H9 (cell line): ENCODE results near the gene RALBP1. TPM values are rescaled to one million over a fixed set of nuclear protein-coding genes. Genes with fewer than 3 reads are reported as not detected.

Experiments used
- DNase-seq: peaks from one replicate; pipeline ENCODE4 v3.0.0-alpha.2; 2017
- H2AFZ ChIP-seq: one replicate; pipeline ENCODE4 v1.6.1; 2013; ENCODE audit warnings: mild to moderate bottlenecking, low read length, control low read depth, moderate library complexity
- H2AK5ac ChIP-seq: 2 replicates; pipeline ENCODE4 v1.6.1; 2013; ENCODE audit warnings: low read length, control low read depth, mixed read lengths; ENCODE audit not compliant: insufficient read length
- H2BK120ac ChIP-seq: one replicate; pipeline ENCODE4 v1.6.1; 2013; ENCODE audit warnings: low read depth, mild to moderate bottlenecking, low read length, control low read depth, inconsistent platforms; ENCODE audit not compliant: poor library complexity, severe bottlenecking
- H2BK12ac ChIP-seq: 2 replicates; pipeline ENCODE4 v1.6.1; 2013; ENCODE audit warnings: low read length, control low read depth, mixed read lengths, low read depth; ENCODE audit not compliant: insufficient read length
- H2BK15ac ChIP-seq: 2 replicates; pipeline ENCODE4 v1.6.1; 2013; ENCODE audit warnings: low read depth, low read length, control low read depth
- H2BK20ac ChIP-seq: one replicate; pipeline ENCODE4 v1.6.1; 2013; ENCODE audit warnings: low read depth, mild to moderate bottlenecking, low read length, control low read depth, inconsistent platforms; ENCODE audit not compliant: poor library complexity, severe bottlenecking
- H2BK5ac ChIP-seq: 2 replicates; pipeline ENCODE4 v1.6.1; 2013; ENCODE audit warnings: low read length, control low read depth, mixed read lengths; ENCODE audit not compliant: insufficient read length
- H3K14ac ChIP-seq: 2 replicates; pipeline ENCODE4 v1.6.1; 2013; ENCODE audit warnings: low read length, control low read depth; ENCODE audit not compliant: insufficient read depth
- H3K18ac ChIP-seq: 2 replicates; pipeline ENCODE4 v1.6.1; 2013; ENCODE audit warnings: low read depth, mild to moderate bottlenecking, mixed read lengths, low read length, control low read depth; ENCODE audit not compliant: insufficient read length
- H3K23ac ChIP-seq: 2 replicates; pipeline ENCODE4 v1.6.1; 2013; ENCODE audit warnings: low read length, control low read depth, mixed read lengths, low read depth; ENCODE audit not compliant: insufficient read length
- H3K23me2 ChIP-seq: 2 replicates; pipeline ENCODE4 v1.6.1; 2013; ENCODE audit warnings: low read depth, mild to moderate bottlenecking, mixed read lengths, low read length, control low read depth; ENCODE audit not compliant: insufficient read length, poor library complexity, severe bottlenecking
- H3K27ac ChIP-seq: 2 replicates; pipeline ENCODE4 v1.5.1; 2013; ENCODE audit warnings: low read length, control low read depth, mixed read lengths, low read depth; ENCODE audit not compliant: insufficient read length
- H3K27me3 ChIP-seq: 2 replicates; pipeline ENCODE4 v1.6.1; 2013; ENCODE audit warnings: low read length, control low read depth, inconsistent platforms; ENCODE audit not compliant: insufficient read depth
- H3K4ac ChIP-seq: 2 replicates; pipeline ENCODE4 v1.6.1; 2013; ENCODE audit warnings: low read depth, mild to moderate bottlenecking, control low read depth, inconsistent platforms, low read length, moderate library complexity
- H3K4me1 ChIP-seq: 2 replicates; pipeline ENCODE4 v1.6.1; 2013; ENCODE audit warnings: low read length, control low read depth, inconsistent platforms; ENCODE audit not compliant: insufficient read depth
- H3K4me2 ChIP-seq: 2 replicates; pipeline ENCODE4 v1.6.1; 2013; ENCODE audit warnings: low read length, control low read depth, mixed read lengths; ENCODE audit not compliant: insufficient read length, insufficient read depth
- H3K56ac ChIP-seq: 2 replicates; pipeline ENCODE4 v1.6.1; 2013; ENCODE audit warnings: low read depth, mild to moderate bottlenecking, mixed read lengths, low read length, control low read depth; ENCODE audit not compliant: insufficient read length
- H3K79me1 ChIP-seq: 2 replicates; pipeline ENCODE4 v1.6.1; 2013; ENCODE audit warnings: low read depth, mild to moderate bottlenecking, moderate library complexity, low read length, control low read depth, inconsistent platforms; ENCODE audit not compliant: insufficient read depth, poor library complexity, severe bottlenecking
- H3K79me2 ChIP-seq: 2 replicates; pipeline ENCODE4 v1.6.1; 2013; ENCODE audit warnings: low read length, control low read depth, inconsistent platforms; ENCODE audit not compliant: insufficient read depth
- H3K9ac ChIP-seq: 2 replicates; pipeline ENCODE4 v1.6.1; 2013; ENCODE audit warnings: low read length, control low read depth, mixed read lengths; ENCODE audit not compliant: insufficient read length; ENCODE audit errors: extremely low read depth
- H3K9me3 ChIP-seq: one replicate; pipeline ENCODE4 v1.6.1; 2013; ENCODE audit warnings: low read depth, low read length, inconsistent platforms; ENCODE audit not compliant: control insufficient read depth
- H3T11ph ChIP-seq: one replicate; pipeline ENCODE4 v1.6.1; 2013; ENCODE audit warnings: mild to moderate bottlenecking, low read length, control low read depth, inconsistent platforms
- H4K20me1 ChIP-seq: one replicate; pipeline ENCODE4 v1.6.1; 2013; ENCODE audit not compliant: control insufficient read depth, insufficient read length, insufficient read depth
- H4K5ac ChIP-seq: 2 replicates; pipeline ENCODE4 v1.6.1; 2013; ENCODE audit warnings: low read depth, mild to moderate bottlenecking, mixed read lengths, low read length, control low read depth; ENCODE audit not compliant: insufficient read length
- H4K8ac ChIP-seq: replicated peaks from 2 replicates; pipeline ENCODE4 v1.6.1; 2013; ENCODE audit warnings: low read length, control low read depth, mixed read lengths, low read depth; ENCODE audit not compliant: insufficient read length
- H4K91ac ChIP-seq: 2 replicates; pipeline ENCODE4 v1.6.1; 2013; ENCODE audit warnings: low read depth, mild to moderate bottlenecking, moderate library complexity, mixed read lengths, low read length, control low read depth; ENCODE audit not compliant: insufficient read length
- H3K27ac Mint-ChIP-seq, 3 experiments: 2 replicates in 2 of 3; 3 replicates in 1 of 3; pipeline ENCODE4 v1.8.0; 2020 to 2021; ENCODE audit warnings: mixed read lengths in 3 of 3, mild to moderate bottlenecking in 1 of 3, moderate library complexity in 1 of 3
- H3K27me3 Mint-ChIP-seq: 2 replicates; pipeline ENCODE4 v1.8.0; 2021; ENCODE audit warnings: low read depth, mild to moderate bottlenecking, moderate library complexity, mixed read lengths
- H3K36me3 Mint-ChIP-seq, 3 experiments: 2 replicates in 2 of 3; 3 replicates in 1 of 3; pipeline ENCODE4 v1.8.0; 2020 to 2021; ENCODE audit warnings: low read depth in 3 of 3, mixed read lengths in 3 of 3; ENCODE audit not compliant: insufficient read depth in 1 of 3
- H3K4me1 Mint-ChIP-seq, 2 experiments: 2 replicates each; pipeline ENCODE4 v1.8.0; 2020; ENCODE audit warnings: mixed read lengths in 2 of 2
- H3K4me3 Mint-ChIP-seq, 2 experiments: 2 replicates in 1 of 2; 3 replicates in 1 of 2; pipeline ENCODE4 v1.8.0; 2020 to 2021; ENCODE audit warnings: mild to moderate bottlenecking in 2 of 2, mixed read lengths in 2 of 2, moderate library complexity in 1 of 2
- H3K9me3 Mint-ChIP-seq, 2 experiments: 2 replicates in 1 of 2; 3 replicates in 1 of 2; pipeline ENCODE4 v1.8.0; 2020; ENCODE audit warnings: mild to moderate bottlenecking in 2 of 2, mixed read lengths in 2 of 2, moderate library complexity in 1 of 2
- WGBS: extraction: QIAGEN DNeasy Blood & Tissue Kit; methylation state at CpG from one replicate; pipeline ENCODE4 v1.1.7; 2013; ENCODE audit warnings: missing lambda C conversion rate, low lambda C conversion rate, mixed read lengths; ENCODE audit not compliant: insufficient read length; ENCODE audit errors: extremely low coverage; 5-methylcytosine and 5-hydroxymethylcytosine counted together
- total RNA-seq: library from RNA; stranded (reverse); gene quantifications from 2 replicates; pipeline ENCODE4 v1.2.1, GENCODE V29; 2021
- TF ChIP-seq, protein P1 (sequence below): fragments of 200-600 bp; sonication (generic); conservative IDR thresholded peaks from 3 replicates; pipeline ENCODE4 v1.8.0; 2021; ENCODE audit warnings: antibody characterized with exemption, mild to moderate bottlenecking

Gene RALBP1
- total RNA-seq, 1 experiment from 2014 or later, result 51.0 TPM

DNA sequence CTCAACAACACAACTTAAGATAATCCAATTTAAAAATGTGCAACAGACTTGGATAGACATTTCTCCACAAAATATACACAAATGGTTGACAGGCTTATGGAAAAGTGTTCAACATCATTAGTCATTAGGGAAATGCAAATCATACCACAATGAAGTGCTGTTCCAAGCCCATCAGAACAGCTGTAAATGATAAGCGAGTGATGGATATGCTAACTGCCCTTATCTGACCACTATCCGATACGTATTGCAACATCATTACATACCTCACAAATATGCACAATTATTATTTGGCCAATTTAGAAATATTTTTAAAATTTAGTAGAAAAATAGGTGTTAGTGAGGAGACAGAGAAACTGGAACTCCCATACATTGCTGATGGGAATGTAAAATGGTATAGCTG, 76.9 kb downstream of the RALBP1 start:
- Histone ChIP-seq H2BK120ac (no peak overlapping the region), H3K4me1 (no peaks in the 10 kb centered on the region), H2BK5ac (no peak overlapping the region), H2BK15ac (no peak overlapping the region), H3K79me2 (no peaks in the 10 kb centered on the region), H2AFZ (no peak overlapping the region), H3K18ac (no peak overlapping the region), H4K5ac (no peak overlapping the region), H3K23ac (no peak overlapping the region), H3K9ac (no peak overlapping the region), H4K91ac (no peak overlapping the region), H3K9me3 (peaks cover 7% of the 10 kb centered on the region), H4K8ac (no peak overlapping the region), H3K79me1 (no peaks in the 10 kb centered on the region), H2BK20ac (no peak overlapping the region), H3K4me2 (no peak overlapping the region), H3K14ac (no peak overlapping the region), H3K4ac (no peak overlapping the region), H2AK5ac (no peak overlapping the region), H3T11ph (no peak overlapping the region), H3K23me2 (no peaks in the 10 kb centered on the region), H3K27me3 (no peaks in the 10 kb centered on the region), H4K20me1 (peaks cover 3% of the 10 kb centered on the region), H2BK12ac (no peak overlapping the region), H3K27ac (no peak overlapping the region), H3K56ac (no peak overlapping the region)
- H3K9me3 Mint-ChIP-seq, result peaks cover 12 to 13% of the 10 kb centered on the region in 2 experiments
- H3K4me1 Mint-ChIP-seq, result peaks cover 11 to 12% of the 10 kb centered on the region in 2 experiments
- TF ChIP-seq, protein P1, sequence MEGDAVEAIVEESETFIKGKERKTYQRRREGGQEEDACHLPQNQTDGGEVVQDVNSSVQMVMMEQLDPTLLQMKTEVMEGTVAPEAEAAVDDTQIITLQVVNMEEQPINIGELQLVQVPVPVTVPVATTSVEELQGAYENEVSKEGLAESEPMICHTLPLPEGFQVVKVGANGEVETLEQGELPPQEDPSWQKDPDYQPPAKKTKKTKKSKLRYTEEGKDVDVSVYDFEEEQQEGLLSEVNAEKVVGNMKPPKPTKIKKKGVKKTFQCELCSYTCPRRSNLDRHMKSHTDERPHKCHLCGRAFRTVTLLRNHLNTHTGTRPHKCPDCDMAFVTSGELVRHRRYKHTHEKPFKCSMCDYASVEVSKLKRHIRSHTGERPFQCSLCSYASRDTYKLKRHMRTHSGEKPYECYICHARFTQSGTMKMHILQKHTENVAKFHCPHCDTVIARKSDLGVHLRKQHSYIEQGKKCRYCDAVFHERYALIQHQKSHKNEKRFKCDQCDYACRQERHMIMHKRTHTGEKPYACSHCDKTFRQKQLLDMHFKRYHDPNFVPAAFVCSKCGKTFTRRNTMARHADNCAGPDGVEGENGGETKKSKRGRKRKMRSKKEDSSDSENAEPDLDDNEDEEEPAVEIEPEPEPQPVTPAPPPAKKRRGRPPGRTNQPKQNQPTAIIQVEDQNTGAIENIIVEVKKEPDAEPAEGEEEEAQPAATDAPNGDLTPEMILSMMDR, result no peak
- no peak for DNase-seq
- WGBS, result no CpG with 5 or more reads among the region's 3 CpGs
- peaks cover 61 to 97% (median 86%) of the 10 kb centered on the region in 3 experiments for H3K36me3 Mint-ChIP-seq
- H3K27ac Mint-ChIP-seq, result no peak overlapping the region
- H3K4me3 Mint-ChIP-seq, result no peak overlapping the region
- H3K27me3 Mint-ChIP-seq, result no peaks in the 10 kb centered on the region
